Retinal pigment epithelial cell (primary cell): Measurements from ENCODE around the gene DYNLT3.

Source experiments
- DNase-seq: peaks from one replicate; pipeline ENCODE4 v3.0.0-alpha.2; 2010; ENCODE audit warnings: low read depth
- H3K4me3 ChIP-seq: 2 replicates; pipeline ENCODE4 v1.5.1; 2011; ENCODE audit warnings: mild to moderate bottlenecking, low read length, control low read depth, moderate library complexity
- TF ChIP-seq, protein P1 (sequence below): conservative IDR thresholded peaks from 2 replicates; pipeline ENCODE4 v1.5.1; 2011; ENCODE audit warnings: low read depth, low read length, control low read depth, inconsistent platforms

The DYNLT3 gene

DNA sequence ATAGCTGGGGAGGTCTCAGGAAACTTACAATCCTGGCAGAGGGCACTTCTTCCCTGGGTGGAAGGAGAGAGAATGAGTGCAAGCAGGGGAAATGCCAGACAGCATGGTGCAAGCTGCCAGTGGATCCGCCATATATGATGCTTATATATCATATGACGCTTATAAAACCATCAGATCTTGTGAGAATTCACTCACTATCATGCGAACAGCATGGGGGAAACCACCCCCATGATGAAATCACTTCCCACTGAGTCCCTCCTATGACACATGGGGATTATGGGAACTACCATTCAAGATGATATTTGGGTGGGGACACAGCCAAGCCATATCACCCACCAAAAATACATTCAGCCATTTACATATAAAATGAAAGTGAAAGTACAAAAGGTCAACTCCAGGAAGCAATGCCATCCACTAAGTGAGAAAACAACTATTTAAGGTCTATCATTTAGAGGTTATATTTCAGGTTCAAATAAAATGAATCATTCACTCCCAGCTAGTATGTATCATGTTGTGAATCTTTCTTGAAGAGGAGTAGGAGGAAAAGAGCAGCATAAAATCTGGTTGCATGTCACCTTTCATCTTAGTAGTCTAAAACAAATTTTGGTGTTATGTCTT lies 20.3 kb upstream of the DYNLT3 start:
- no peak overlapping the region for H3K4me3 ChIP-seq
- TF ChIP-seq, protein P1, sequence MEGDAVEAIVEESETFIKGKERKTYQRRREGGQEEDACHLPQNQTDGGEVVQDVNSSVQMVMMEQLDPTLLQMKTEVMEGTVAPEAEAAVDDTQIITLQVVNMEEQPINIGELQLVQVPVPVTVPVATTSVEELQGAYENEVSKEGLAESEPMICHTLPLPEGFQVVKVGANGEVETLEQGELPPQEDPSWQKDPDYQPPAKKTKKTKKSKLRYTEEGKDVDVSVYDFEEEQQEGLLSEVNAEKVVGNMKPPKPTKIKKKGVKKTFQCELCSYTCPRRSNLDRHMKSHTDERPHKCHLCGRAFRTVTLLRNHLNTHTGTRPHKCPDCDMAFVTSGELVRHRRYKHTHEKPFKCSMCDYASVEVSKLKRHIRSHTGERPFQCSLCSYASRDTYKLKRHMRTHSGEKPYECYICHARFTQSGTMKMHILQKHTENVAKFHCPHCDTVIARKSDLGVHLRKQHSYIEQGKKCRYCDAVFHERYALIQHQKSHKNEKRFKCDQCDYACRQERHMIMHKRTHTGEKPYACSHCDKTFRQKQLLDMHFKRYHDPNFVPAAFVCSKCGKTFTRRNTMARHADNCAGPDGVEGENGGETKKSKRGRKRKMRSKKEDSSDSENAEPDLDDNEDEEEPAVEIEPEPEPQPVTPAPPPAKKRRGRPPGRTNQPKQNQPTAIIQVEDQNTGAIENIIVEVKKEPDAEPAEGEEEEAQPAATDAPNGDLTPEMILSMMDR = no peak
- no peak for DNase-seq

DNA sequence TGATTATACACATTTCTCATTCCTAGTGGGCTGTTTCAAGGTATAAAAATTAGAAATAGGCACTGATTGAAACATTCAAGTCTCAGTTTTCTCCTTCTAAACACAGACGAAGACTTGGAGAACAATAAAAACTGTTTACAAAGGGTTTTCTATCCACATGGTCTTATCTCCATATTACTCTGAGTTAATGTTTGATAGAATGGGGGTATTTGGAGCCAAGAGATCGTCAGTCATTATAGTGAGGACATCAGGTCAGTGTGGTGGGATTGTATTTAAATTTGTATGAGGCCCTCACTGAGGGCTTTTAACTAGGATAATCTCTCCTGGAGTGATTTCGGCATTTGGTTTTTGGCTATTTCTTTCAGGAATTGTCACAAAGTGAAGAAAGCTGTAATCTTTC lies 16.4 kb upstream of the DYNLT3 start:
- TF ChIP-seq, protein P1 = no peak
- H3K4me3 ChIP-seq = no peak overlapping the region
- no peak for DNase-seq

DNA sequence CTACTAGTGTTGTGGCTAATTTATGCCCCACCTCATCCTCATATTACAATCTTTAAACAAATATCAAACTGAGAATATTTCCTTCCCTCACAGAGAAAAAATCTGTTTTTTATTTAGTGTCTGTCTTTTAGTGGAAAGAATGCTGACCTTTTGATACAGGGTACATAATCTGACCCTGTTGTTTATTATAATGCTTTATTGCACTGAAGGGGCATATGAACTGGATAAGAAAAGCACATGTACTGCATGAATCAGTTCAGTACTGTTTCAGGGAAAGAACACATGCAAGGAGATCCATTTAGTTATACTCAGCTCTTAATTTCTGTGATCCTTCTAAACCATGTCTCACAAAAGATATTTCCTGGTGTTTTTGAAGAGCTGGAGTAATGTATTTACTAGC lies 15.5 kb upstream of the DYNLT3 start:
- TF ChIP-seq, protein P1 = no peak
- no peak overlapping the region for H3K4me3 ChIP-seq
- no peak for DNase-seq

DNA sequence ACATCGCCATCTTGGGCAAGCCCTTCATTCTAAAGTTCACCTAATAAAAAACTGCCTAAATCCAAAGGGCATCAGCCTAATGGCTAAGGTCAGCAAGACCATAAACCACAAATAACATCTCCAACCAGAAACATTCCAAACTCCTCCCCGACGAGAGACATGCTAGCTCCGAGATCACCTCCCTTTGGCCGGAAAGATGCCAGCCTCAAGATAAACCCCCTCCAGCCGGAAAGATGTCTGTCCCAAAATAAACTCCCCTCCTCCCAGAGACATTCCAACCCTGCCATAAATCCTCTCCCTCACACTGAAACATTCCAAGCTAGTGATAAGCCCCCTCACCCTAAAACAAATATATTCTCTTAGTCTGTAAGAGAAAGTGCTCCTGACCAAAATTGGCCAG lies 13.3 kb upstream of the DYNLT3 start:
- no peak overlapping the region for H3K4me3 ChIP-seq
- TF ChIP-seq, protein P1 = no peak
- DNase-seq = no peak

DNA sequence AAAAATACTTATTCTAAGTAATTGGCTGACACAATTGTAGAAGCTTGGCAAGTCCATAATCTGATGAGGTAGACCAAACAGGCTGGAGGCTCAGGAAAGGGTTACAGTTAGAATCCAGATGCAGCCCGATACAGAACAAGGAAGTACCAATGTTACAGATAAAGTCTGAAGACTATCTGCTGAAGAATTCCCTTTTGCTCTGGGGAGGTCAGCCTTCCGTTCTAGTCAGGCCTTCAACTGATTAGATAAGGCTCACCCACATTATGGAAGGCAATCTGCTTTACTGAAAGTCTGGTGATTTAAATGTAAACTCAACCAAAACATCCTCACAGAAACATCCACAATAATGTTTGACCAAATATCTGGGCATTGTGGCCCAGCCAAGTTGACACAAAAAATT lies 7.4 kb upstream of the DYNLT3 start:
- DNase-seq = no peak
- no peak overlapping the region for H3K4me3 ChIP-seq
- TF ChIP-seq, protein P1 = no peak

DNA sequence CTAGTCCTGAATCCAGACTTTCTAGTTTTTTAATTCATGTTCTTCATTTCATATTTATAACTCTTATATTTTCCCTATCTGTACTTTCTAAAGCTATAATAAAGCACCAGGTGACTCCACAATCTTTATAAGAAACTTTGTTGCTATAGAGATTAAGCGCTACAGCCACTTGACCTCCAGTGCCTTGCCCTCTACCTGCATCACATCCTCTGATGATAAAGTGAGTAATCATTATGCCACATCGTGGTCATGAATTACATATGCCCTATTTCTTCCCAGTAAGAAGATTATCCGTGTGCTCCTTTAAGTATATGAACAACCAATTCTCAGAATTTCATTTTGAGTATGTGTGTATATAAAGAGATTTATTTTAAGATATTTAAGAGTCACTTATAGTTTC lies 6.8 kb upstream of the DYNLT3 start:
- no peak overlapping the region for H3K4me3 ChIP-seq
- TF ChIP-seq, protein P1 = no peak

DNA sequence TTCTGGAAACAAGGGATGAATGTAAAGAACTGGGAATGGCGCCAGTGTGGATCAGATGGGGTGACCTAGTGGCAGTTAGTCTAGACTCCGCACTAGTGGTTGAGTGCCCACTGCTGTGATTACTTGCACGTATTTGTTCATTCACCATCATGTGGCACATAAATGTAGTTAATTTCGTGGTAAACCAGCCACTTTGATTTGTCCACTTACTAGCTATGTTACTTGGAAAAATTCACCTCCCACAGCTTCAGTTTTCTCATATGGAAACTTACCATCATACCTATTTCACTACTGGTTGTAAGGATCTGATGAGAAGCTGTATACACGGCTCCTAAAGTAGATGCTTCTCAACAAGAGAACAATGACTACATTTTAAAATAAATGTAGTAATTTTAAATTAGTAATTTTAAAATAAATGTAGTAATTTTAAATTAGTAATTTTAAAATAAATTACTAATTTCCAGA lies 394 bp upstream of the DYNLT3 start:
- no peak for DNase-seq
- H3K4me3 ChIP-seq = peak overlapping the region; percentile 66
- TF ChIP-seq, protein P1 = no peak

More for the DNA sequence above, 6.8 kb upstream of the DYNLT3 start:
- no peak for DNase-seq
